ENCODE measurements around the gene ANXA2. TPM values are rescaled to one million over a fixed set of nuclear protein-coding genes. Genes with fewer than 3 reads are reported as not detected.
"Not testable (repeated sequence)": the region's sequence is repeated elsewhere in the genome, so short reads cannot be mapped to it uniquely, and the experiment has no call there.

The ANXA2 gene
- total RNA-seq, 1 donor from 2014 or later, result 162 TPM

DNA sequence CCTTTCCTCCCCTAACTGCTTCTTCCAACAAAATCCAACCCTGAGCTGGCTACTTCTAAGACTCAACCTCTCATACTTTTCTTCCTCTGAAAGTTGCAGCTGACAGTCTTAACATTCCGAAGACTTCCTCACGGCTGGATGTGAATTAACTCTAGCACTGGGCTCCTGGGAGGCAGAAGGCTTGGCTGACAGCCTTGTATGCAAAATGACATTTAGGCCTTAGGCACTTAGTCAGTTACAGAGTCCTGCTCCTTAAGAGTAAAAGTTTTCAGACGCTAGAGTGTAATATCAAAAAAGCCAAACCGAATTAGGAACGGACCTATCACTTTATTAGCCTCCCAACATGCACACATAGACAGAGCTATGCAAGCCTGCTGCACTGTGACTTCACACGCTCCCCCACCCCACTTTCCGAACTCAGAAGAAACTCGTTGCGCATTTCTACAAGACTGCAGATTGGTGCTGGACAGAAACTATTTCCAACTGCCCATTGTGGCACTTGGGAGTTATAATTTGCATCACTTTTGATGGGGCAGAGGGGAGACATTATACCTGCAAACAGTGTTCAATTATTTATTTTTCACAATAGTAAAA lies 15.5 kb upstream of the ANXA2 start:
- intact Hi-C loops (cut with micrococcal nuclease), result no loop called here
- ATAC-seq (peak; percentile 72), DNase-seq (no peak)

DNA sequence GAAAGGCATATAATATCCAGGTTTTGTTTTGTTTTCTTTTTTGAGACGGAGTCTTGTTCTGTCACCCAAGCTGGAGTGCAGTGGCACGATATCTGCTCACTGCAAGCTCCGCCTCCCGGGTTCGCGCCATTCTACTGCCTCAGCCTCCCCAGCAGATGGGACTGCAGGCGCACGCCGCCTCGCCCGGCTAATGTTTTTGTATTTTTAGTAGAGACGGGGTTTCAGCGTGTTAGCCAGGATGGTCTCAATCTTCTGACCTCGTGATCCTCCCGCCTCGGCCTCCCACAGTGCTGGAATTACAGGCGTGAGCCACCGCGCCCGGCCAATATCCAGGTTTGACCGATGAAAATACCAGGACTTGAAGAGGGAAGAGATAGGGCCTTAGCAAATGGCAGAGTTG lies 15.0 kb upstream of the ANXA2 start:
- ATAC-seq; intact Hi-C loops (cut with micrococcal nuclease); DNase-seq: not testable (repeated sequence)

DNA sequence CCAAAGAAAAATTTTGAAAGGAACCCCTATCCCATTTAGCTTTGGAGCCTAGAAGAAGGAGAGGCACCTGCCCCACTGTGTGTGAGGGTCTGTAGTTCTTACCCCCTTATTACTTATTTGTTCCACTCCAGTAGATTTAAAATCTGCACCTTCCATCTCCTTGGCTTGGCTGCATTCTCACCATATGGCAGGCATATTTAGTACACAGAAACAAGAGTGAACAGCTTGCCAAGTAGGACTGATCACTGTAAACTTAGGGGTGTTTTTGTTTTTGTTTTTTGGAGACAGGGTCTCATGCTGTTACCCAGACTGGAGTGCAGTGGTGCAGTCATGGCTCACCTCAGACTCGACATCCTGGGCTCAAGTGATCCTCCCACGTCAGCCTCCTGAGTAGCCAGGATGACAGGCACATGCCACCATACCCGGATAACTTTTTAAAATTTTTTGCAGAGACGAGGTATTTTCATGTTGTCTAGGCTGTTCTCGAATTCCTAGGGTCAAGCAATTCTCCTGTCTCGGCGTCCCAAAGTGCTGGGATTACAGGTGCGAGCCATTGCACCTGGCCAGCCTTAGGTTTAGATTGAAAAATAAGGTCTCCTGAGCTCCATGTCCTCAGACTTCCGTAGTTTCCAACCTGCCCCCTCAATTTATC lies 14.1 kb upstream of the ANXA2 start:
- ATAC-seq (no peak), DNase-seq (no peak)
- intact Hi-C loops (cut with micrococcal nuclease), result no loop called here

DNA sequence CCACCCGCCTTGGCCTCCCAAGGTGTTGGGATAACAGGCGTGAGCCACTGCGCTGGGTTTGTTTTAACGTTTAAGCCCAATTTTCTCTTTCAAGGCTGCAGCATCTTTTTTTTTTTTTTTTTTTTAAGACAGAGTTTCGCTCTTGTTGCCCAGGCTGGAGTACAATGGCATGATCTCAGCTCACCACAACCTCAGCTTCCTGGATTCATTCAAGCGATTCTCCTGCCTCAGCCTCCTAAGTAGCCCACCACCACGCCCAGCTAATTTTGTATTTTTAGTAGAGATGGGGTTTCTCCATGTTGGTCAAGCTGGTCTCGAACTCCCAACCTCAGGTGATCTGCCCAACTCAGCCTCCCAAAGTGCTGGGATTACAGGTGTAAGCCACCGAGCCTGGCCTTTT lies 12.6 kb upstream of the ANXA2 start:
- ATAC-seq; intact Hi-C loops (cut with micrococcal nuclease): not testable (repeated sequence)

DNA sequence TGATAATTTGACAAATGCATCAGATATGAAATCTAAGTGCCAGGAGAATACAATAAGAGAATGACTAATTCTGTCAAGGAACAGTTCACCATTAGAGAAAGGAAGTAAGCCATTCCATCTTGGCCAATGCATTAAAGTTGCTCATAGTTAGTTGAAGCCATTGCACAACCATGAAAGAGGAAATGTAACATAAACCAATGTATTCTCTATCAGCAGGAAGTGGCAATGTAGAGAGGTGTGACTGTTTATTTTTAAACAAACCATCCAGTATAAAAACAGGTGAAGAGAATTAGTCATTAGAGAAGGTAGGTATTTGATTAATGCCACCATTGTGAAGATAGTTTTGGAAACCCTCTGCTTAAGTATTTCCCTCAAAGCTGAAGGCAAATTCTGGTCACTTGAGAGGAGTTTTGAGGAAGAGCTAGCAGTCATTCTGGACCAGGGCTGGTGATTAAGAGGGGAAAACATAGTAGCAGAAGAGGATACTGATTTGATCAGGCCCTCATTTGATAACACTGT lies 10.7 kb upstream of the ANXA2 start:
- DNase-seq (no peak), ATAC-seq (peak; percentile 61)
- intact Hi-C loops (cut with micrococcal nuclease), result no loop called here

More for the DNA sequence above, 12.6 kb upstream of the ANXA2 start:
- DNase-seq, result not testable (repeated sequence)

DNA sequence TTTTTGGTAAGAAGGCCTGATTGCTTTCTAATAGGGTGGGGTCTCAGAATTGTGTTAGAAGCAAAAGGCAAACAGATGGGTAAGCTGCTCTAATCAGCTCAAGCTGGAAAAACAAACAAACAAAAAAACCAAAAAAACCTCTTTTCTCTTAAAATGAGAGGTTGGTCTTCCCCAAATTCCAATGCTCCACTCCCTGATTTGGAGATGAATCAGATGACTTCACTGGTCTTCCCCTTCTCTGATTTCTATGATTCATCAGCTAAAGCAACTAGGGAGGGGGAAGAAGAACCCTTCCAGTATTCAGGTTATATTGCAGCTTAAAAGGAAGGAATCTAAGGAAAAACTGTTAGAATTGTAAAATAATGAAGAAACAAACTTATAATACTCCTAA lies 9.6 kb upstream of the ANXA2 start:
- intact Hi-C loops (cut with micrococcal nuclease), result no loop called here
- DNase-seq (no peak), ATAC-seq (peak; percentile 69)

DNA sequence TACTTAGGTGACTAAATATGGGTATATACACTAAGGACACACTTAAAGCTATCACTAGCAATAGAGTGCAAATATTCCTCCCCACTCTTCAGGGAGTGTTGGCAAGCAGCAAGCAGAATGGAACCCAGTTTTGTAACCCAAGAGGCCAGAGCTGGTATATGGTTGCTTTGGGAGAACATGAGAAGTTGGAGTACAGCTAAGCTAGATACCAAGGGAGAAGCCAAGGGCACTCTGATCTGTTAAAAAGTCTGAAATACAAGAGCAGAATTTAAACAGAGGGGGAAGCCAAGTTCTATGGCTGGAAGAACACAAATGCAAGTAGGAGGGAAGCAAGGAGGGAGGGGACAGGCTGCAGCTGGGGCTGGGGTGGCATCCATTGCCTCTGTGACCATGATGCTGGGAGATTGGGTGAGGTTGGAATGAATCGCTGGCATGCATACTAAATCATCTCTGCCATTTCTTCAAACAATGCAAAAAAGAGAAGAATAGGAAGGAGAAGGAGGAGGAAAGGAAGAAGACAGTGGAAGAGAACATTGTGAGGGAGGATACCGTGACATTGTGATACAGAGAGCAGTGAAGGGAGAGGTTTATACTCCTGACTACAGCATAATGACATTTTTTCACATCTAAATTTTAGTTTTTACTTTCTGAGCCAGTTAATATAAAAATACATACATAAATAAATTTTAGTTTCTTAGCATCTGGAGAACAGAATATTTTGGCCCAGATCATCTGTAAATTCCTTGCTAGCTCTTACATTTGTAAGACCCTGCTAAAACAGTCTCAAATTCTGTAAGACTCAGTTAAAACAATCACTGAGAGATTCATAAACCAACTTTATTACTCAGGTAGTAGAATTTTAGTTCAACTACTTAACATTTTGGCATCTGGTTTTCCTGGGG lies 9.0 kb upstream of the ANXA2 start:
- ATAC-seq (no peak), DNase-seq (no peak)
- intact Hi-C loops (cut with micrococcal nuclease), result no loop called here

DNA sequence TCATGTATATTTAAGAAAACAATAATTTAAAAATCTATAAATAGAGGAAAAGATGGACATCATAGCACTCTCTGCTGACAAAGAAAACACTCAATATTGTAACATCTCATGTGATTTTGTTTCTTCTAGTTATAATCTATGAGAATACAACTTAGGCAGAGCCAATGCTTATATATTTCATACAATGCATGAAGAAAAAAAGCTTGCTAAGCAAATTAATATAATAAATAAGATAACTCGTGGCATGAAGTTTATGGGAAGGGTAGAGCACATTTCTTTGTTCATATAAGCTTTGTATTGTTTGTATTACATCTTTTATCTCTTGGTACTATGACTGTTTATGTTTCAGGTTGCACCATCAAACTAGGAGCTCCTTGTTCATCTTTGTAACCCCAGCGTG lies 7.6 kb upstream of the ANXA2 start:
- ATAC-seq, result no peak
- intact Hi-C loops (cut with micrococcal nuclease), result no loop called here
- no peak for DNase-seq

DNA sequence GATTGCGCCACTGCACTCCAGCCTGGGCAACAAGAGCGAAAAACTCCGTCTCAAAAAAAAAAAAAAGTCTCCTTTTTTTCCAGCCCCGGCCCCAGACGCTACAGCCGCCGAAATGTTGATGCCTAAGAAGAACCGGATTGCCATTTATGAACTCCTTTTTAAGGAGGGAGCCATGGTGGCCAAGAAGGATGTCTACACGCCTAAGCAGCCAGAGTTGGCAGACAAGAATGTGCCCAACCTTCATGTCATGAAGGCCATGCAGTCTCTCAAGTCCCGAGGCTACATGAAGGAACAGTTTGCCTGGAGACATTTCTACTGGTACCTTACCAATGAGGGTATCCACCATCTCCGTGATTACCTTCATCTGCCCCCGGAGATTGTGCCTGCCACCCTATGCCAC lies 6.6 kb upstream of the ANXA2 start:
- intact Hi-C loops (cut with micrococcal nuclease); ATAC-seq; DNase-seq: not testable (repeated sequence)

DNA sequence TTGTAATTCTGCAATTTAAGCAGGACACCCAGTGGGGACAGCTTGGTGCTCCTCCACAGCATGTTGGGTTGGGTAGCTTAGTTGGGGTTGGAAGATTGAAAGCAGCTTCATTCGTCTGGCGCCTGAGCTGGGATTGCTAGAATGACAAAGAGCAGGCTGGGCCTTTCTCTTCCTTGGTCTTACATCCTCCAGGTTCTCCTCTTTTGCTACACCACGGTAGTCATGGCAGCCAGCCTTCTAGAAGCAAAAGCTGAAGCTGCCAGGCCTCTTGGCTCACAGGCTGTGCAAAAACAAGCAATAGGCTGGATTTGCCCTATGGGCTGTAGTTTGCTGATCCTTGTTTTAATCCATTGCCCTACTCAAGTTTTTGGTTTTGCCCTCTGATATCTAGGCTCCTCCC lies 3.2 kb upstream of the ANXA2 start:
- ATAC-seq (no peak), DNase-seq (no peak)
- intact Hi-C loops (cut with micrococcal nuclease), result no loop called here

DNA sequence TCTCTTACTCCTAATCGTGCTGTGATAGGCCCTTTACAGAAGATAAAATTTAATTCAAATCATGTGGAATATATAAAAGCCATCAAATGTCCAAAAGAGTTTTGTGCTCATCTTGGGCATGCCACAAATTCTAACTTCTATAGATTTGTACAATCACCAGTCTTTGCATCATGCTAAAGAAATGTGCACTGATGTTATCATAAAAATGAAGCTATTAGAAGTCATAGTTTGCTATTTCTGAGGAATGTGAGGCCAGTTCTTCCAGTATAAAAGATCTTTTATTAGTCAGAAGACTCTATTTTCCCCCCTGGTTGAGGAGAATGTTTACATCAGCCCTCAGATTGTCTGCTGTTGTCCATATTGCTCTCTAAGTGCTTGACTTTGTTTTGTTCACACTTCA lies 2.1 kb upstream of the ANXA2 start:
- intact Hi-C loops (cut with micrococcal nuclease), result no loop called here
- ATAC-seq, result no peak
- DNase-seq, result no peak

DNA sequence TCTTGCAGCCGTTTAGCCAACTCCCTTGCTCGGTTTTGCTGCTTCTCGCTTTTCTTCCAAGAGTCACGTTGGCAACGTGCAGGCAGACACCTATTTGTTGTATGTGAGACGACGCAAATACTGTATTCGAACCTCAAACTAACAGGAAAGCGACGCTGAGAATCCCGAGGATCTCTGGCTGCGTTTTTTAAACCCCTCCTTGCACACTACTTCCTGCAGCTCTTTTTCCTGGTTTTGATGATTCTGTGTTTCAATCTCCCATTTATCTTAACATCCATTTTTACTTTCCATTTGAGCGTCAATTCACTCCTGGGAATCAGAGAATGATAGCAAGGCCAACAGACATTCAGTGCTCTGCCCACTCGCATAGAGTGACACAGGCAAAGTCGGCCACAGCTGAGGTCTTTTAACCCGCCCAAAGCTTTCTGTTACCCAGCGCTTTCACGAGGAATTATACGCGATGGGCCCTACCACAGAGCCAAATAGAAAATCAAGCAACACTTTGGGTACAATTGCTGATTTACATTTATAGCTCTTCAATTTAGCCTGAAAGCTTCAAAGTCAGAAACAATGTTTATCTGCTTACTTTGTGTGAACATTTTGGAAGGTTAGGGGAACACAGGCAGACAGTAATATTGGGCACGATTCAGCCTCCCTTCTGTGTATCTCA lies 1.6 kb upstream of the ANXA2 start:
- ATAC-seq (no peak), DNase-seq (no peak)
- intact Hi-C loops (cut with micrococcal nuclease), result no loop called here

DNA sequence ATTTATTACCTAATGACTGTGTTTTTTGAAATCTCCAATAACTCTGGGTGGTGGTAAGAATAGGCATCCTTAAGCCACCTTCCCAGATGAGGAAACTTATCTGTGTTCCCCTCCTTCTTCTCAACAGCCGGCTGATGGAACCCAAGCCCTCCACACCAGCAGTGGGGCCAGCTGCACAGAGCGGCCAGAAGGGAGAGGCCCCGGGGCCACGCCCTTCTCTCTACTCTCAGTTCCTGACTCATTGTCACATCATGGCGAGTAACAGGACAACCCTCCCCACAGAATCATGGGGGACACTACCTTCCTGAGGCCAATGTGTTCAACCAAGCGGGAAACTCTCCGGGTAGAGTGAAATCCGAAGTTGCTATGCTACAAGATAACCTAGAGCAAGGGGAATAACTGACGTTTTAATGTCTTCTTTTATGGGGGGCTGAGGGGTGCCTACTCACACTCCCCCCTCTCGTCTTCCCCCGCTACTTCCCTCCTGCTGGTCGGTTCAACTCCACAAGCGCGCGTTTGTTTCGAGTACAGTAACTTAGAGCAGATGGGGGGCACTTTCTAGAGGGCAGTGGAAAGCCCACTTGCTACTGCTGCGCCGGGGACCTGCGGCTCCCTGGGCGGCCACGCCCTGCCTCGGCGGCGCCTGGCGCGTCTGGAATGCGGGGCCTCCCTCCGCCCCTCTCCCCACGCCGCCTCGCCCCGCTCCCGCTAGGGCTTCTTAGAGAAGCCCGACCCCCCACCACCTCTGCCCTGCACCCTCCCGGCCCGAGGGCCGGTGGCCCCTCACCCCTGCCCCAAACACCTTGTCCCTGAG lies 621 bp downstream of the ANXA2 start:
- intact Hi-C loops (cut with micrococcal nuclease), result no loop called here
- peak; percentile 84 for DNase-seq
- peak; percentile 67 for ATAC-seq

DNA sequence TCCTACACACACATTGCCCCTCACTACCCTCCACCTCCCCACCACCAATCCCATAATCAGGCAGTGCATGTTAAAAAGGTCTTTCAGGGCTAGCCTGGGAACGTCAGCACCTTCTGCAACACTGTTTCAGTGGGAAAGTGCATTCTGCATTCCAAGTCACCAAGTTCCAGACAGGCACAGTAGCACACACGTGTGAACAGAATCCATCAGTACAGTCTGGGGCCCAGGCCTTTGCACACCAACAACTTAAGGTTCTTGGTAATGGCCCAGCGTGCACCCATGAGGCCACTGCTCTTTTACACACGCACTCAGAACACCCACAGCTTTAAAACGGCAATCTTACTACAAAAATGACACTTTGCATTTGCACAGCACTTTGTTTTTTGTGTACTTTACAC lies 1.2 kb downstream of the ANXA2 start:
- DNase-seq, result no peak
- ATAC-seq, result no peak
- intact Hi-C loops (cut with micrococcal nuclease), result no loop called here

DNA sequence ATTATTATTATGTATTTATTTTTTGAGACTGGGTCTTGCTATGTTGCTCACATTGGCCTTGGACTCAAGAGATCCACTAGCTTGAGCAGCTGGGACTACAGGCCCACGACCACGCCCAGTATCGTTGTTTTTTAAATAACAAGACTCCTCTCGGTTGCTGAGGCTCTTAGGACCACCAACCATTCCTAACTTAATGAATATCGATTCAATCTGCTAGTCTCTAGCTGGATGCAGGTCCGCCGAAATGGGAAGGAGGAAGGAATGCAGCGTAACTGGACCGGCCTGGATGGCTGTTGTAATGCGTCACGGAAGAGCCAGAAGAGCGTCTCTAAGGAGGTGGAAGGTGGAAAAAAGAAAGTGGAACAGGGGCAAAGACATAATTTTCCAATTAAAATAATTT lies 1.7 kb downstream of the ANXA2 start:
- ATAC-seq (no peak), DNase-seq (no peak)
- intact Hi-C loops (cut with micrococcal nuclease), result no loop called here

DNA sequence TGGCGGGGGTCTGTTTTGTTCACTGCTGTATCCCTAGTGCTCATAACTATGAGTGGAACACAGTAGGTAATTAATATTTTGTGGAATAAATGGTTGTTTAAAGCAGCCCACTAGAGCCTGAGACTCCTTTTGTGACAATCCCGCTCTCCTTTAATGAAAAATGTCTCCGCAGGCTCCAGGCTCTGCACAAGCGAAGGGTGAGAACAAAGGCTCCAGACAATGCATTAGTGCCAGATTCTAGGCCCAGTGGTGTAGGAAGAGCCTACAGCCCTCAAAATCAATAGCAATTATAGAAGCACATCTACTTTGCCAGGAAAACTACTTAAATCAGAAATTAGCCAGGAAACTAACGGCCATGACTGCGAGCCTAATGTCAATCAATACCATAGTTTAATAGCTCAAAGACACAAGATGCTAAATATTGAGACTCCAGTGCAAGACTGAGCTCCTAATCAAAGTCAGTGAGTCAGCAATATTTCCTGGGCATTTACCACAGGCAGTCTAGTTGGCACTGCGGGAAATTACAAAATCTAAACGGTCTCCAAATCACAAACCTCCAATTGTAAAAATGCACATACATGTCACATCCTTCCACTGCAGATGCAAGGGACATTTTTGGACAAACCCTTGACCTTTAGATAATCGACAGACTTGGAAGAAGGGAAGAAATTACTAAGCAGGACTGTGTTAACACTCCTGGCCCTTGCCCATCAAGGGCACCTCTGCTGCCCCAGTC lies 2.3 kb downstream of the ANXA2 start:
- no peak for ATAC-seq
- no peak for DNase-seq
- intact Hi-C loops (cut with micrococcal nuclease), result no loop called here

DNA sequence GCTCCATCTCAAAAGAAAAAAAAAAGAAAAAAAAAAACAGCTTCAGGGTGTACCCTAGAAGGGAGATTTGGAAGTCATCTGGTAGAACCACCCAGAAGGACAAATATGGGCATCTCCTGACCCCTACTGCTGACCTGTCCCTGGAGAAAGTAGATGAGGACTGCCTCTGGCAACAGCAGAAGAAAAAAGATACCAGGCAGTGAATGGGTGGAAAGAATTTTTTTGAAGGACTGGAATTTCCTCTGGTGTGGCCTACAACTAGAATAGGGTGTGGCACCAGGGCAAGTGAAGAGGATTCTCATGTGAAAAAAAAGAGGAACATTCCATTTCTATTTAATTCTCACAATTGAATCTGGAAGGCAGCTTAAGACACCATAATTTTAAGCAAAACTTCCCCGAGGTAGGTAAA lies 3.1 kb downstream of the ANXA2 start:
- ATAC-seq (no peak), DNase-seq (no peak)
- intact Hi-C loops (cut with micrococcal nuclease), result no loop called here
